GM12878 (cell line): ENCODE data around the gene GOLIM4. TPM values are rescaled to one million over a fixed set of nuclear protein-coding genes. Genes with fewer than 3 reads are reported as not detected.

ENCODE experiments used
- ATAC-seq: fragments of 200-7000 bp; cut with Tn5 transposase; 3 replicates; pipeline ENCODE4 v1.9.1; 2020; ENCODE audit warnings: mild to moderate bottlenecking, moderate library complexity
- BruUV-seq: library from RNA; stranded (reverse); fragments of 400-500 nt; replicated peaks from 2 replicates; lab custom pipeline; 2021; lab: Mats Ljungman, UMichigan
- CTCF ChIA-PET: fragments of 300-600 bp; sonication (Branson Sonifier 250); formaldehyde crosslinking; extraction: SDS; loops from one replicate; lab custom pipeline; 2021; ENCODE audit warnings: inconsistent platforms; lab: Yijun Ruan, JAX
- POLR2A ChIA-PET: fragments of 350-600 bp; formaldehyde crosslinking; extraction: SDS; loops from one replicate; lab custom pipeline; 2021; ENCODE audit warnings: inconsistent platforms; lab: Charles Lee
- RAD21 ChIA-PET: fragments of 300-600 bp; sonication (Branson Sonifier 250); formaldehyde crosslinking; loops from one replicate; lab custom pipeline; 2023; ENCODE audit warnings: antibody characterized with exemption; ENCODE audit not compliant: unreplicated experiment; lab: Charles Lee
- SMC1A ChIA-PET: fragments of 300-600 bp; sonication (Branson Sonifier 250); formaldehyde crosslinking; loops from one replicate; lab custom pipeline; 2023; ENCODE audit not compliant: unreplicated experiment, uncharacterized antibody; lab: Charles Lee
- DNase-seq: peaks from one replicate; pipeline ENCODE4 v3.0.0-alpha.2; 2011; ENCODE audit warnings: low read depth, low spot score
- FAIRE-seq: peaks from 3 replicates; lab custom pipeline; 2011; peaks lifted over from hg19 to GRCh38; lab: Jason Lieb, UNC
- H2AFZ ChIP-seq: 2 replicates; pipeline ENCODE4 v1.6.0; 2011; ENCODE audit warnings: low read depth, low read length, control low read depth; ENCODE audit not compliant: control insufficient read depth
- H3K27ac ChIP-seq: 2 replicates; pipeline ENCODE4 v1.5.1; 2011; ENCODE audit warnings: control low read depth; ENCODE audit not compliant: control insufficient read depth, insufficient read depth
- H3K27me3 ChIP-seq, 2 experiments: replicated peaks in 1 of 2; 2 replicates each; pipeline versions ENCODE4 v1.6.0 to v1.6.1; 2011; ENCODE audit warnings: low read length in 1 of 2; ENCODE audit not compliant: control insufficient read depth in 2 of 2, insufficient read depth in 2 of 2
- H3K36me3 ChIP-seq, 2 experiments: 2 replicates each; pipeline ENCODE4 v1.5.1; 2011; ENCODE audit warnings: low read length in 1 of 2; ENCODE audit not compliant: control insufficient read depth in 2 of 2, insufficient read depth in 2 of 2
- H3K4me1 ChIP-seq: 2 replicates; pipeline ENCODE4 v1.6.1; 2011; ENCODE audit warnings: mild to moderate bottlenecking, low read length, moderate library complexity, mixed read lengths; ENCODE audit not compliant: control insufficient read depth, insufficient read depth
- H3K4me2 ChIP-seq: 2 replicates; pipeline ENCODE4 v1.6.0; 2011; ENCODE audit warnings: control low read depth; ENCODE audit not compliant: control insufficient read depth, insufficient read depth
- H3K4me3 ChIP-seq: fragments of 200-600 bp; sonication (generic); 2 replicates; pipeline ENCODE4 v1.5.1; 2016
- H3K79me2 ChIP-seq: 2 replicates; pipeline ENCODE4 v1.6.0; 2011; ENCODE audit warnings: low read length; ENCODE audit not compliant: control insufficient read depth, insufficient read depth
- H3K9ac ChIP-seq: 2 replicates; pipeline ENCODE4 v1.8.0; 2011; ENCODE audit warnings: low read length, control low read depth, mixed read lengths; ENCODE audit not compliant: control insufficient read depth, insufficient read depth
- H3K9me3 ChIP-seq: replicated peaks from 3 replicates; pipeline ENCODE4 v1.5.1; 2011; ENCODE audit warnings: mild to moderate bottlenecking, low read length; ENCODE audit not compliant: control insufficient read depth, insufficient read depth
- H4K20me1 ChIP-seq: 2 replicates; pipeline ENCODE4 v1.6.0; 2011; ENCODE audit not compliant: control insufficient read depth, insufficient read depth
- ASH2L ChIP-seq: fragments of 300-600, 200-600 bp; sonication (generic); IDR thresholded peaks from 2 replicates; pipeline ENCODE4 v1.6.1; 2017; ENCODE audit warnings: low read depth, mild to moderate bottlenecking, borderline replicate concordance
- CHD2 ChIP-seq: IDR thresholded peaks from 2 replicates; pipeline ENCODE4 v1.6.1; 2011; ENCODE audit warnings: low read depth, low read length, improper control_type of control experiment, borderline replicate concordance
- MXI1 ChIP-seq: fragments of 150-350 bp; IDR thresholded peaks from 2 replicates; pipeline ENCODE4 v1.6.1; 2011; ENCODE audit warnings: low read depth, mild to moderate bottlenecking, inconsistent platforms, low read length, improper control_type of control experiment
- NFIC ChIP-seq: IDR thresholded peaks from 2 replicates; pipeline ENCODE4 v1.6.1; 2012; ENCODE audit warnings: low read depth, mild to moderate bottlenecking, inconsistent platforms, low read length, moderate library complexity
- WGBS: methylation state at CpG from one replicate; pipeline ENCODE4 v1.1.6; 2016; ENCODE audit warnings: low lambda C conversion rate; ENCODE audit not compliant: insufficient replicate concordance, insufficient coverage; ENCODE audit errors: missing lambda C conversion rate; 5-methylcytosine and 5-hydroxymethylcytosine counted together
- in situ Hi-C: fragments of 300-500 bp; cut with MboI; formaldehyde crosslinking; loops from 9 replicates; pipeline ENCODE4 v1.14.3; 2018; ENCODE audit warnings: mixed read lengths
- intact Hi-C: fragments of 100-400 bp; cut with micrococcal nuclease; formaldehyde crosslinking; loops from one replicate; pipeline ENCODE4 v1.14.2; 2022; ENCODE audit not compliant: unreplicated experiment
- polyA plus RNA-seq, 11 experiments: library from polyadenylated mRNA; depleted of rRNA in 4 of 11; unstranded in 6 of 11; stranded (reverse) in 5 of 11; fragments of >200 nt; fragmentation: Nextera tagmentation in 4 of 11; fragmentation: Illumina TruSeq in 1 of 11; extraction: Ambion mirVana in 4 of 11; extraction: Trizol in 1 of 11; gene quantifications; 1 replicate in 1 of 11; 2 replicates in 10 of 11; pipeline versions ENCODE4 v1.2.1 to v1.2.3, GENCODE V29; 2011 to 2016; ENCODE audit warnings: inconsistent platforms in 2 of 11, missing spikeins in 2 of 11, low read depth in 1 of 11
- total RNA-seq, 4 experiments: library from RNA; depleted of rRNA in 3 of 4; stranded (reverse); fragments of >200 nt in 3 of 4; fragmentation: Illumina TruSeq in 1 of 4; extraction: Trizol in 1 of 4; gene quantifications; 2 replicates each; pipeline versions ENCODE4 v1.2.1 to v1.2.3, GENCODE V29; 2013 to 2021
- TF ChIP-seq, protein P1 (sequence below): fragments of 450-650 bp; IDR thresholded peaks from 2 replicates; pipeline ENCODE4 v1.6.1; 2016; ENCODE audit warnings: mild to moderate bottlenecking
- TF ChIP-seq, protein P2 (sequence below): fragments of 450-650 bp; IDR thresholded peaks from 2 replicates; pipeline ENCODE4 v1.6.1; 2018; ENCODE audit warnings: mild to moderate bottlenecking, low read depth, moderate library complexity; ENCODE audit not compliant: partially characterized antibody
- TF ChIP-seq, protein P3 (sequence below): fragments of 450-650 bp; IDR thresholded peaks from 2 replicates; pipeline ENCODE4 v1.6.1; 2016; ENCODE audit warnings: mild to moderate bottlenecking, moderate library complexity, borderline replicate concordance
- TF ChIP-seq, protein P4 (sequence below): fragments of 450-650 bp; conservative IDR thresholded peaks from 2 replicates; pipeline ENCODE4 v1.6.1; 2017; ENCODE audit warnings: mild to moderate bottlenecking, moderate library complexity
- TF ChIP-seq, protein P5 (sequence below): fragments of 450-650 bp; IDR thresholded peaks from 2 replicates; pipeline ENCODE4 v1.6.1; 2017; ENCODE audit warnings: low read depth, mild to moderate bottlenecking, moderate library complexity

GOLIM4 gene
- total and polyA plus RNA-seq, 10 of the 15 experiments (the other 5 are each of a cell fraction or from before 2014, with no cell fraction given), result 11.1 to 32.4 (median 19.3) TPM

DNA sequence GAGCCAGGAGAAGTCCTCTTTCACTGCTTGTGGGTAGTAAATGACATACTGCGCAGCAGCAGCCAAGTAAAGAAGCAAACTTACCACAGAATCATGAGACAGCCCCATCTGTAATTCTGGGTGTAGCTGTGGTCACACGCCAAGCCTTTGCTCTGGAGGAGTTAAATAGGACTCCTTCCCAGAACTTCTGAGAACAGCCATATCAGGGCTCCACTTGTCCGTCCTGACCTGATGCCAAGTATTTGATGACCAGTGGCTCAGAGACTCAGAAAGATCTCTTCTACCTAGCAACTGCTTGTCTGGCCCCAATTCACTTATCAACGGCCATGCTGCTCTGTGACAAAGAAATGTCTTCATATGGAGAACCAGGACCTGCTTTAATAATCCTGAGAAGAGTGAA is 20.6 kb upstream of the GOLIM4 start (continued):
- TF ChIP-seq, protein P1, sequence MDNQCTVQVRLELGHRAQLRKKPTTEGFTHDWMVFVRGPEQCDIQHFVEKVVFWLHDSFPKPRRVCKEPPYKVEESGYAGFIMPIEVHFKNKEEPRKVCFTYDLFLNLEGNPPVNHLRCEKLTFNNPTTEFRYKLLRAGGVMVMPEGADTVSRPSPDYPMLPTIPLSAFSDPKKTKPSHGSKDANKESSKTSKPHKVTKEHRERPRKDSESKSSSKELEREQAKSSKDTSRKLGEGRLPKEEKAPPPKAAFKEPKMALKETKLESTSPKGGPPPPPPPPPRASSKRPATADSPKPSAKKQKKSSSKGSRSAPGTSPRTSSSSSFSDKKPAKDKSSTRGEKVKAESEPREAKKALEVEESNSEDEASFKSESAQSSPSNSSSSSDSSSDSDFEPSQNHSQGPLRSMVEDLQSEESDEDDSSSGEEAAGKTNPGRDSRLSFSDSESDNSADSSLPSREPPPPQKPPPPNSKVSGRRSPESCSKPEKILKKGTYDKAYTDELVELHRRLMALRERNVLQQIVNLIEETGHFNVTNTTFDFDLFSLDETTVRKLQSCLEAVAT, result no peak

DNA sequence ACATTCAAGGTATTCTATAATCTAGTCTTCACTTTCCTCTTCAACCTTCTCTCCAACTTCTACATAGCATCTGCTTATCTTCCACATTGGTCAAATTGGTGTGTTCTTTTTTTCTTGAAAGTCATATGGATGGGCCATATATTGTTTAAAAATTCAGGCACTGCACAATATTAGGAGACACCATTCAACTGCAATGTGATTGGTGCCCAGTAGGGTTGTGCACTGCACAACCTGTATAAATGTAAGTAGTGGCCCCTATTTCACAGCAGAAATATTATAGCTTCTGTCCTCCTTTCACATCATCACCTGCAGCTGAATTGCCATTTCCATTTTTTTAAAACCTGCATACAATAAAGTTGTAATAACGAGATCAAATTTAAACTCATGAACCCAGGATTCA is 18.1 kb upstream of the GOLIM4 start:
- Histone ChIP-seq H3K27ac (no peak overlapping the region), H3K4me2 (no peak overlapping the region), H3K27me3 (no peaks in the 10 kb centered on the region), H3K79me2 (no peaks in the 10 kb centered on the region), H4K20me1 (no peaks in the 10 kb centered on the region), H3K36me3 (no peaks in the 10 kb centered on the region), H3K9me3 (no peaks in the 10 kb centered on the region), H3K9ac (no peak overlapping the region), H2AFZ (no peak overlapping the region), H3K4me3 (no peak overlapping the region), H3K4me1 (no peaks in the 10 kb centered on the region)
- no TSS peak for BruUV-seq
- in situ Hi-C loops, result no loop called here
- POLR2A ChIA-PET, result no interaction called here
- DNase-seq, result no peak
- 0% methylated on average over 1 of the region's 1 CpG for WGBS
- intact Hi-C loops, result no loop called here
- FAIRE-seq, result no peak
- CTCF ChIA-PET, result interaction anchor here (0.8 kb wide), 1 partner anchor 13 kb away, joined by 3 read pairs; no protein-coding TSS in a partner anchor
- ATAC-seq, result peak; percentile 60; the same call in 2 of the 3 replicates
- SMC1A ChIA-PET, result no interaction called here
- RAD21 ChIA-PET, result no interaction called here
- TF ChIP-seq, protein P2, sequence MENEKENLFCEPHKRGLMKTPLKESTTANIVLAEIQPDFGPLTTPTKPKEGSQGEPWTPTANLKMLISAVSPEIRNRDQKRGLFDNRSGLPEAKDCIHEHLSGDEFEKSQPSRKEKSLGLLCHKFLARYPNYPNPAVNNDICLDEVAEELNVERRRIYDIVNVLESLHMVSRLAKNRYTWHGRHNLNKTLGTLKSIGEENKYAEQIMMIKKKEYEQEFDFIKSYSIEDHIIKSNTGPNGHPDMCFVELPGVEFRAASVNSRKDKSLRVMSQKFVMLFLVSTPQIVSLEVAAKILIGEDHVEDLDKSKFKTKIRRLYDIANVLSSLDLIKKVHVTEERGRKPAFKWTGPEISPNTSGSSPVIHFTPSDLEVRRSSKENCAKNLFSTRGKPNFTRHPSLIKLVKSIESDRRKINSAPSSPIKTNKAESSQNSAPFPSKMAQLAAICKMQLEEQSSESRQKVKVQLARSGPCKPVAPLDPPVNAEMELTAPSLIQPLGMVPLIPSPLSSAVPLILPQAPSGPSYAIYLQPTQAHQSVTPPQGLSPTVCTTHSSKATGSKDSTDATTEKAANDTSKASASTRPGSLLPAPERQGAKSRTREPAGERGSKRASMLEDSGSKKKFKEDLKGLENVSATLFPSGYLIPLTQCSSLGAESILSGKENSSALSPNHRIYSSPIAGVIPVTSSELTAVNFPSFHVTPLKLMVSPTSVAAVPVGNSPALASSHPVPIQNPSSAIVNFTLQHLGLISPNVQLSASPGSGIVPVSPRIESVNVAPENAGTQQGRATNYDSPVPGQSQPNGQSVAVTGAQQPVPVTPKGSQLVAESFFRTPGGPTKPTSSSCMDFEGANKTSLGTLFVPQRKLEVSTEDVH, result no peak
- TF ChIP-seq MXI1 (no peak), NFIC (no peak), CHD2 (no peak), ASH2L (no peak)
- TF ChIP-seq, protein P3, sequence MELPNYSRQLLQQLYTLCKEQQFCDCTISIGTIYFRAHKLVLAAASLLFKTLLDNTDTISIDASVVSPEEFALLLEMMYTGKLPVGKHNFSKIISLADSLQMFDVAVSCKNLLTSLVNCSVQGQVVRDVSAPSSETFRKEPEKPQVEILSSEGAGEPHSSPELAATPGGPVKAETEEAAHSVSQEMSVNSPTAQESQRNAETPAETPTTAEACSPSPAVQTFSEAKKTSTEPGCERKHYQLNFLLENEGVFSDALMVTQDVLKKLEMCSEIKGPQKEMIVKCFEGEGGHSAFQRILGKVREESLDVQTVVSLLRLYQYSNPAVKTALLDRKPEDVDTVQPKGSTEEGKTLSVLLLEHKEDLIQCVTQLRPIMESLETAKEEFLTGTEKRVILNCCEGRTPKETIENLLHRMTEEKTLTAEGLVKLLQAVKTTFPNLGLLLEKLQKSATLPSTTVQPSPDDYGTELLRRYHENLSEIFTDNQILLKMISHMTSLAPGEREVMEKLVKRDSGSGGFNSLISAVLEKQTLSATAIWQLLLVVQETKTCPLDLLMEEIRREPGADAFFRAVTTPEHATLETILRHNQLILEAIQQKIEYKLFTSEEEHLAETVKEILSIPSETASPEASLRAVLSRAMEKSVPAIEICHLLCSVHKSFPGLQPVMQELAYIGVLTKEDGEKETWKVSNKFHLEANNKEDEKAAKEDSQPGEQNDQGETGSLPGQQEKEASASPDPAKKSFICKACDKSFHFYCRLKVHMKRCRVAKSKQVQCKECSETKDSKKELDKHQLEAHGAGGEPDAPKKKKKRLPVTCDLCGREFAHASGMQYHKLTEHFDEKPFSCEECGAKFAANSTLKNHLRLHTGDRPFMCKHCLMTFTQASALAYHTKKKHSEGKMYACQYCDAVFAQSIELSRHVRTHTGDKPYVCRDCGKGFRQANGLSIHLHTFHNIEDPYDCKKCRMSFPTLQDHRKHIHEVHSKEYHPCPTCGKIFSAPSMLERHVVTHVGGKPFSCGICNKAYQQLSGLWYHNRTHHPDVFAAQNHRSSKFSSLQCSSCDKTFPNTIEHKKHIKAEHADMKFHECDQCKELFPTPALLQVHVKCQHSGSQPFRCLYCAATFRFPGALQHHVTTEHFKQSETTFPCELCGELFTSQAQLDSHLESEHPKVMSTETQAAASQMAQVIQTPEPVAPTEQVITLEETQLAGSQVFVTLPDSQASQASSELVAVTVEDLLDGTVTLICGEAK, result no peak
- TF ChIP-seq, protein P4, sequence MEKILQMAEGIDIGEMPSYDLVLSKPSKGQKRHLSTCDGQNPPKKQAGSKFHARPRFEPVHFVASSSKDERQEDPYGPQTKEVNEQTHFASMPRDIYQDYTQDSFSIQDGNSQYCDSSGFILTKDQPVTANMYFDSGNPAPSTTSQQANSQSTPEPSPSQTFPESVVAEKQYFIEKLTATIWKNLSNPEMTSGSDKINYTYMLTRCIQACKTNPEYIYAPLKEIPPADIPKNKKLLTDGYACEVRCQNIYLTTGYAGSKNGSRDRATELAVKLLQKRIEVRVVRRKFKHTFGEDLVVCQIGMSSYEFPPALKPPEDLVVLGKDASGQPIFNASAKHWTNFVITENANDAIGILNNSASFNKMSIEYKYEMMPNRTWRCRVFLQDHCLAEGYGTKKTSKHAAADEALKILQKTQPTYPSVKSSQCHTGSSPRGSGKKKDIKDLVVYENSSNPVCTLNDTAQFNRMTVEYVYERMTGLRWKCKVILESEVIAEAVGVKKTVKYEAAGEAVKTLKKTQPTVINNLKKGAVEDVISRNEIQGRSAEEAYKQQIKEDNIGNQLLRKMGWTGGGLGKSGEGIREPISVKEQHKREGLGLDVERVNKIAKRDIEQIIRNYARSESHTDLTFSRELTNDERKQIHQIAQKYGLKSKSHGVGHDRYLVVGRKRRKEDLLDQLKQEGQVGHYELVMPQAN, result no peak
- TF ChIP-seq, protein P5, sequence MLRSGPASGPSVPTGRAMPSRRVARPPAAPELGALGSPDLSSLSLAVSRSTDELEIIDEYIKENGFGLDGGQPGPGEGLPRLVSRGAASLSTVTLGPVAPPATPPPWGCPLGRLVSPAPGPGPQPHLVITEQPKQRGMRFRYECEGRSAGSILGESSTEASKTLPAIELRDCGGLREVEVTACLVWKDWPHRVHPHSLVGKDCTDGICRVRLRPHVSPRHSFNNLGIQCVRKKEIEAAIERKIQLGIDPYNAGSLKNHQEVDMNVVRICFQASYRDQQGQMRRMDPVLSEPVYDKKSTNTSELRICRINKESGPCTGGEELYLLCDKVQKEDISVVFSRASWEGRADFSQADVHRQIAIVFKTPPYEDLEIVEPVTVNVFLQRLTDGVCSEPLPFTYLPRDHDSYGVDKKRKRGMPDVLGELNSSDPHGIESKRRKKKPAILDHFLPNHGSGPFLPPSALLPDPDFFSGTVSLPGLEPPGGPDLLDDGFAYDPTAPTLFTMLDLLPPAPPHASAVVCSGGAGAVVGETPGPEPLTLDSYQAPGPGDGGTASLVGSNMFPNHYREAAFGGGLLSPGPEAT, result no peak
